Loucy (cell line): ENCODE results near the gene RGS7BP.

Experiments used
- H2AFZ ChIP-seq: fragments of 200-600 bp; sonication (generic); 2 replicates; pipeline ENCODE4 v1.6.0; 2016; ENCODE audit warnings: antibody characterized with exemption, mild to moderate bottlenecking, low read length, moderate library complexity
- H3F3A ChIP-seq: fragments of 200-600 bp; 2 replicates; pipeline ENCODE4 v1.6.0; 2016; ENCODE audit warnings: antibody characterized with exemption, low read depth, mild to moderate bottlenecking
- H3K27me3 ChIP-seq: fragments of 200-600 bp; sonication (generic); 2 replicates; pipeline ENCODE4 v1.6.1; 2014; ENCODE audit warnings: low read length, mild to moderate bottlenecking; ENCODE audit not compliant: insufficient read depth, poor library complexity, severe bottlenecking
- H3K36me3 ChIP-seq: fragments of 200-600 bp; sonication (generic); 2 replicates; pipeline ENCODE4 v1.6.1; 2016; ENCODE audit warnings: low read length; ENCODE audit not compliant: insufficient read depth
- H3K4me1 ChIP-seq: fragments of 200-600 bp; sonication (generic); 2 replicates; pipeline ENCODE4 v1.5.1; 2014; ENCODE audit warnings: low read length, mild to moderate bottlenecking; ENCODE audit not compliant: insufficient read depth, poor library complexity, severe bottlenecking
- H3K4me2 ChIP-seq: fragments of 200-600 bp; sonication (generic); 2 replicates; pipeline ENCODE4 v1.6.0; 2014; ENCODE audit warnings: antibody characterized with exemption, low read length, low read depth, mild to moderate bottlenecking; ENCODE audit not compliant: poor library complexity, severe bottlenecking
- H3K4me3 ChIP-seq: fragments of 200-600 bp; sonication (generic); 2 replicates; pipeline ENCODE4 v1.5.1; 2014; ENCODE audit warnings: low read length, mild to moderate bottlenecking, mixed read lengths; ENCODE audit not compliant: poor library complexity, severe bottlenecking
- H3K79me2 ChIP-seq: fragments of 200-600 bp; sonication (generic); 2 replicates; pipeline ENCODE4 v1.6.1; 2014; ENCODE audit warnings: low read length; ENCODE audit not compliant: insufficient read depth
- H3K9ac ChIP-seq: fragments of 200-600 bp; sonication (generic); 2 replicates; pipeline ENCODE4 v1.6.0; 2014; ENCODE audit warnings: mild to moderate bottlenecking, low read depth, low read length, moderate library complexity; ENCODE audit not compliant: poor library complexity, severe bottlenecking
- H3K9me2 ChIP-seq: fragments of 200-600 bp; sonication (generic); replicated peaks from 2 replicates; pipeline ENCODE4 v1.6.1; 2016; ENCODE audit warnings: low read depth, low read length, mixed read lengths
- H3K9me3 ChIP-seq: fragments of 200-600 bp; sonication (generic); 2 replicates; pipeline ENCODE4 v1.6.1; 2014; ENCODE audit warnings: mild to moderate bottlenecking, antibody characterized with exemption, low read length, low read depth; ENCODE audit not compliant: insufficient read depth
- H4K20me1 ChIP-seq: fragments of 200-600 bp; sonication (generic); 2 replicates; pipeline ENCODE4 v1.6.0; 2014; ENCODE audit warnings: antibody characterized with exemption, low read length, mild to moderate bottlenecking; ENCODE audit not compliant: insufficient read depth, poor library complexity, severe bottlenecking
- EZH2phosphoT487 ChIP-seq: fragments of 200-600 bp; IDR thresholded peaks from 2 replicates; pipeline ENCODE4 v1.6.1; 2018; ENCODE audit warnings: antibody characterized with exemption, mild to moderate bottlenecking, moderate library complexity, borderline replicate concordance
- TF ChIP-seq, protein P1 (sequence below): fragments of 200-600 bp; sonication (generic); conservative IDR thresholded peaks from 2 replicates; pipeline ENCODE4 v1.5.1; 2014; ENCODE audit warnings: mild to moderate bottlenecking, antibody characterized with exemption, low read length

RGS7BP gene

GRCh38 chr5:64505769-64506566, at the start of gene RGS7BP:
Gene RGS7BP (plus strand): TSS chr5:64506015. CDS start chr5:64506625, 610 bp downstream.
- H3K9me2 ChIP-seq: no peaks in the 10 kb centered on the region
- H3K36me3 ChIP-seq: no peaks in the 10 kb centered on the region
- H3K27me3 ChIP-seq: no peaks in the 10 kb centered on the region
- H3K9ac ChIP-seq: no peak within 1 kb of the TSS
- no peaks in the 10 kb centered on the region for H3F3A ChIP-seq
- no peaks in the 10 kb centered on the region for H3K4me1 ChIP-seq
- no peak within 1 kb of the TSS for H3K4me3 ChIP-seq
- TF ChIP-seq, protein P1, sequence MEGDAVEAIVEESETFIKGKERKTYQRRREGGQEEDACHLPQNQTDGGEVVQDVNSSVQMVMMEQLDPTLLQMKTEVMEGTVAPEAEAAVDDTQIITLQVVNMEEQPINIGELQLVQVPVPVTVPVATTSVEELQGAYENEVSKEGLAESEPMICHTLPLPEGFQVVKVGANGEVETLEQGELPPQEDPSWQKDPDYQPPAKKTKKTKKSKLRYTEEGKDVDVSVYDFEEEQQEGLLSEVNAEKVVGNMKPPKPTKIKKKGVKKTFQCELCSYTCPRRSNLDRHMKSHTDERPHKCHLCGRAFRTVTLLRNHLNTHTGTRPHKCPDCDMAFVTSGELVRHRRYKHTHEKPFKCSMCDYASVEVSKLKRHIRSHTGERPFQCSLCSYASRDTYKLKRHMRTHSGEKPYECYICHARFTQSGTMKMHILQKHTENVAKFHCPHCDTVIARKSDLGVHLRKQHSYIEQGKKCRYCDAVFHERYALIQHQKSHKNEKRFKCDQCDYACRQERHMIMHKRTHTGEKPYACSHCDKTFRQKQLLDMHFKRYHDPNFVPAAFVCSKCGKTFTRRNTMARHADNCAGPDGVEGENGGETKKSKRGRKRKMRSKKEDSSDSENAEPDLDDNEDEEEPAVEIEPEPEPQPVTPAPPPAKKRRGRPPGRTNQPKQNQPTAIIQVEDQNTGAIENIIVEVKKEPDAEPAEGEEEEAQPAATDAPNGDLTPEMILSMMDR: no peak
- no peak for TF ChIP-seq EZH2phosphoT487
- H3K9me3 ChIP-seq: peaks cover 3% of the 10 kb centered on the region; the same call in 1 of the 2 replicates
- H2AFZ ChIP-seq: no peak within 1 kb of the TSS
- no peaks in the 10 kb centered on the region for H3K79me2 ChIP-seq
- H3K4me2 ChIP-seq: no peak within 1 kb of the TSS
- H4K20me1 ChIP-seq: no peaks in the 10 kb centered on the region

- Histone ChIP-seq H3K9ac (no peak overlapping the region), H3K4me3 (no peak overlapping the region), H3K27me3 (no peaks in the 10 kb centered on the region), H3K79me2 (no peaks in the 10 kb centered on the region), H3K9me3 (no peaks in the 10 kb centered on the region), H2AFZ (no peak overlapping the region), H3K36me3 (no peaks in the 10 kb centered on the region), H3F3A (no peaks in the 10 kb centered on the region), H3K4me2 (no peak overlapping the region), H3K9me2 (no peaks in the 10 kb centered on the region), H4K20me1 (no peaks in the 10 kb centered on the region), H3K4me1 (no peaks in the 10 kb centered on the region)
- no peak for TF ChIP-seq EZH2phosphoT487
These were observed 48.0 kb upstream of the RGS7BP start for GRCh38 chr5:64457846-64458245.

GRCh38 chr5:64458948-64459347, 46.9 kb upstream of the RGS7BP start:
- H3K9me3 ChIP-seq: no peaks in the 10 kb centered on the region
- no peaks in the 10 kb centered on the region for H3K79me2 ChIP-seq
- H3K36me3 ChIP-seq: no peaks in the 10 kb centered on the region
- no peaks in the 10 kb centered on the region for H3K4me1 ChIP-seq
- TF ChIP-seq, protein P1: no peak
- TF ChIP-seq EZH2phosphoT487: no peak
- no peaks in the 10 kb centered on the region for H3K9me2 ChIP-seq
- no peak overlapping the region for H3K4me2 ChIP-seq
- no peaks in the 10 kb centered on the region for H3K27me3 ChIP-seq
- no peaks in the 10 kb centered on the region for H4K20me1 ChIP-seq
- no peak overlapping the region for H3K4me3 ChIP-seq
- H2AFZ ChIP-seq: no peak overlapping the region
- H3F3A ChIP-seq: no peaks in the 10 kb centered on the region
- no peak overlapping the region for H3K9ac ChIP-seq
